Neural cell (in vitro differentiated cells): ENCODE results near the gene CDRT4. TPM values are rescaled to one million over a fixed set of nuclear protein-coding genes. Genes with fewer than 3 reads are reported as not detected.

Experiments used
- H2AFZ ChIP-seq: fragments of 200-600, 300-800 bp; sonication (generic), shearing (Covaris generic); 2 replicates; pipeline ENCODE4 v1.6.0; 2014; ENCODE audit warnings: low read depth, mild to moderate bottlenecking, antibody characterized with exemption, low read length, moderate library complexity
- H3F3A ChIP-seq: fragments of 200-600 bp; shearing (Covaris generic); 2 replicates; pipeline ENCODE4 v1.6.1; 2016; ENCODE audit warnings: mild to moderate bottlenecking, moderate library complexity, mixed read lengths, antibody characterized with exemption, low read length; ENCODE audit not compliant: insufficient read depth, poor library complexity, severe bottlenecking
- H3K27ac ChIP-seq: fragments of 200-600, 300-800 bp; sonication (generic), shearing (Covaris generic); 2 replicates; pipeline ENCODE4 v1.5.1; 2014; ENCODE audit warnings: mild to moderate bottlenecking, low read length, moderate library complexity
- H3K27me3 ChIP-seq: fragments of 300-800, 200-600 bp; sonication (generic), shearing (Covaris generic); 2 replicates; pipeline ENCODE4 v1.6.0; 2014; ENCODE audit warnings: mild to moderate bottlenecking, low read depth, low read length, moderate library complexity; ENCODE audit not compliant: insufficient read depth
- H3K36me3 ChIP-seq: fragments of 300-800, 200-600 bp; sonication (generic), shearing (Covaris generic); 2 replicates; pipeline ENCODE4 v1.5.1; 2014; ENCODE audit warnings: mild to moderate bottlenecking, antibody characterized with exemption, low read length, moderate library complexity; ENCODE audit not compliant: insufficient read depth
- H3K4me2 ChIP-seq: fragments of 300-800, 200-600 bp; sonication (generic), shearing (Covaris generic); 2 replicates; pipeline ENCODE4 v1.6.0; 2014; ENCODE audit warnings: mild to moderate bottlenecking, low read length
- H3K4me3 ChIP-seq: fragments of 300-800, 200-600 bp; sonication (generic), shearing (Covaris generic); 2 replicates; pipeline ENCODE4 v1.5.1; 2014; ENCODE audit warnings: mild to moderate bottlenecking, low read length, moderate library complexity
- H3K79me2 ChIP-seq: fragments of 200-600 bp; shearing (Covaris generic); replicated peaks from 2 replicates; pipeline ENCODE4 v1.6.0; 2014; ENCODE audit warnings: mild to moderate bottlenecking, low read length, moderate library complexity; ENCODE audit not compliant: insufficient read depth
- H3K9ac ChIP-seq: fragments of 300-800, 200-600 bp; sonication (generic), shearing (Covaris generic); 2 replicates; pipeline ENCODE4 v1.6.1; 2016; ENCODE audit warnings: mild to moderate bottlenecking, low read length, mixed read lengths
- H3K9me2 ChIP-seq: fragments of 200-600 bp; shearing (Covaris generic); 2 replicates; pipeline ENCODE4 v1.6.1; 2016; ENCODE audit warnings: mild to moderate bottlenecking, low read length, mixed read lengths; ENCODE audit not compliant: insufficient read depth
- H3K9me3 ChIP-seq: fragments of 200-600, 300-800 bp; sonication (generic), shearing (Covaris generic); 2 replicates; pipeline ENCODE4 v1.6.1; 2016; ENCODE audit warnings: mild to moderate bottlenecking, mixed run types, low read length, moderate library complexity, mixed read lengths
- H4K20me1 ChIP-seq: fragments of 200-600 bp; shearing (Covaris generic); 2 replicates; pipeline ENCODE4 v1.6.1; 2016; ENCODE audit warnings: mild to moderate bottlenecking, mixed run types; ENCODE audit not compliant: insufficient read depth
- EP300 ChIP-seq: fragments of 450-650 bp; conservative IDR thresholded peaks from 2 replicates; pipeline ENCODE4 v1.6.1; 2014; ENCODE audit warnings: antibody characterized with exemption, mild to moderate bottlenecking, moderate library complexity; ENCODE audit not compliant: poor library complexity, severe bottlenecking
- EZH2 ChIP-seq: fragments of 200-600, 300-800 bp; shearing (Covaris generic), sonication (generic); IDR thresholded peaks from 2 replicates; pipeline ENCODE4 v1.6.1; 2014; ENCODE audit warnings: antibody characterized with exemption, low read length, borderline replicate concordance, mild to moderate bottlenecking; ENCODE audit not compliant: insufficient read depth, poor library complexity, severe bottlenecking
- MXI1 ChIP-seq: fragments of 450-650 bp; conservative IDR thresholded peaks from 2 replicates; pipeline ENCODE4 v1.6.1; 2014; ENCODE audit warnings: antibody characterized with exemption, mild to moderate bottlenecking; ENCODE audit not compliant: poor library complexity, severe bottlenecking
- POLR2AphosphoS5 ChIP-seq: IDR thresholded peaks from 2 replicates; pipeline ENCODE4 v1.6.1; 2012
- RAD21 ChIP-seq: fragments of 450-650 bp; conservative IDR thresholded peaks from 2 replicates; pipeline ENCODE4 v1.6.1; 2014; ENCODE audit warnings: antibody characterized with exemption, mild to moderate bottlenecking, moderate library complexity
- REST ChIP-seq: IDR thresholded peaks from 2 replicates; pipeline ENCODE4 v1.6.1; 2012; ENCODE audit warnings: borderline replicate concordance
- SMC3 ChIP-seq: fragments of 450-650 bp; conservative IDR thresholded peaks from 2 replicates; pipeline ENCODE4 v1.6.1; 2014; ENCODE audit warnings: antibody characterized with exemption, mild to moderate bottlenecking, moderate library complexity; ENCODE audit not compliant: poor library complexity
- TAF1 ChIP-seq: IDR thresholded peaks from 2 replicates; pipeline ENCODE4 v1.6.1; 2012; ENCODE audit warnings: low read depth
- polyA plus RNA-seq: library from polyadenylated mRNA; depleted of rRNA; stranded (reverse); fragments of >200 nt; gene quantifications from 2 replicates; pipeline ENCODE4 v1.2.3, GENCODE V29; 2014
- TF ChIP-seq, protein P1 (sequence below): fragments of 450-650 bp; IDR thresholded peaks from 2 replicates; pipeline ENCODE4 v1.5.1; 2014; ENCODE audit warnings: antibody characterized with exemption, mild to moderate bottlenecking, moderate library complexity; ENCODE audit not compliant: poor library complexity, severe bottlenecking

The CDRT4 gene
- polyA plus RNA-seq, 1 donor from 2014 or later = 22.5 TPM

GRCh38 chr17:15508466-15508865 is 41.0 kb upstream of the CDRT4 start:
- Histone ChIP-seq H3K27ac (no peak overlapping the region), H3K9me2 (no peaks in the 10 kb centered on the region), H3K9me3 (no peaks in the 10 kb centered on the region), H3K4me3 (no peak overlapping the region), H3F3A (no peaks in the 10 kb centered on the region), H3K79me2 (no peaks in the 10 kb centered on the region), H3K4me2 (no peak overlapping the region), H3K36me3 (no peaks in the 10 kb centered on the region), H3K9ac (no peak overlapping the region), H4K20me1 (no peaks in the 10 kb centered on the region), H3K27me3 (no peaks in the 10 kb centered on the region), H2AFZ (no peak overlapping the region)
- TF ChIP-seq EZH2 (no peak), TAF1 (no peak), EP300 (no peak), SMC3 (no peak), POLR2AphosphoS5 (no peak), RAD21 (no peak), REST (no peak), MXI1 (no peak)
- TF ChIP-seq, protein P1, sequence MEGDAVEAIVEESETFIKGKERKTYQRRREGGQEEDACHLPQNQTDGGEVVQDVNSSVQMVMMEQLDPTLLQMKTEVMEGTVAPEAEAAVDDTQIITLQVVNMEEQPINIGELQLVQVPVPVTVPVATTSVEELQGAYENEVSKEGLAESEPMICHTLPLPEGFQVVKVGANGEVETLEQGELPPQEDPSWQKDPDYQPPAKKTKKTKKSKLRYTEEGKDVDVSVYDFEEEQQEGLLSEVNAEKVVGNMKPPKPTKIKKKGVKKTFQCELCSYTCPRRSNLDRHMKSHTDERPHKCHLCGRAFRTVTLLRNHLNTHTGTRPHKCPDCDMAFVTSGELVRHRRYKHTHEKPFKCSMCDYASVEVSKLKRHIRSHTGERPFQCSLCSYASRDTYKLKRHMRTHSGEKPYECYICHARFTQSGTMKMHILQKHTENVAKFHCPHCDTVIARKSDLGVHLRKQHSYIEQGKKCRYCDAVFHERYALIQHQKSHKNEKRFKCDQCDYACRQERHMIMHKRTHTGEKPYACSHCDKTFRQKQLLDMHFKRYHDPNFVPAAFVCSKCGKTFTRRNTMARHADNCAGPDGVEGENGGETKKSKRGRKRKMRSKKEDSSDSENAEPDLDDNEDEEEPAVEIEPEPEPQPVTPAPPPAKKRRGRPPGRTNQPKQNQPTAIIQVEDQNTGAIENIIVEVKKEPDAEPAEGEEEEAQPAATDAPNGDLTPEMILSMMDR = no peak

DNA sequence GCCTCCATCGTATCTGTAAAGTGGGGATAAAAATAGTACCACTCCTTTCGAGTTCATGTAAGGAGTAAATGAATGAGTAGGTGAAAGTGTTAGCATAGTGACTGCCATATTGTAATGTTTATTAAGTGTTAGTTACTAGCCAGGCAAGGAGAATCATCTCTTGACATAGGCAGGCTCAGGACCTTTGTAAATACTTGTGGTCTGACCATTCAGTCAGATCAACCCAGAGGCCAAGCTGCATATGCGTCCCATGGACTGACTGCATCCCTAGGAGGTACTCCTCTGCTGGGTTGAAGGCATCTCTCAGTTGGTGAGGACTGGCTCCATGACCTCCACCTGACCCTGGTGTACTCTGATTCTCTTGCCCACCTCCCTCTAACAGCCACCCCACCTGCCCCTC is 40.5 kb upstream of the CDRT4 start:
- Histone ChIP-seq H3K27ac (no peak overlapping the region), H4K20me1 (no peaks in the 10 kb centered on the region), H3K4me2 (no peak overlapping the region), H3K4me3 (no peak overlapping the region), H3K9me3 (no peaks in the 10 kb centered on the region), H2AFZ (no peak overlapping the region), H3K9me2 (no peaks in the 10 kb centered on the region), H3K36me3 (no peaks in the 10 kb centered on the region), H3F3A (no peaks in the 10 kb centered on the region), H3K9ac (no peak overlapping the region), H3K79me2 (no peaks in the 10 kb centered on the region), H3K27me3 (no peaks in the 10 kb centered on the region)
- TF ChIP-seq REST = no peak
- TF ChIP-seq EZH2 = no peak
- no peak for TF ChIP-seq SMC3
- no peak for TF ChIP-seq TAF1
- TF ChIP-seq, protein P1 = no peak
- TF ChIP-seq EP300 = no peak
- TF ChIP-seq POLR2AphosphoS5 = no peak
- no peak for TF ChIP-seq MXI1
- TF ChIP-seq RAD21 = no peak
